Testis (tissue), 2 donors: Measurements from ENCODE around the gene GIMAP1.

Source experiments
- CTCF ChIP-seq, 3 experiments: fragments of 450-650 bp in 2 of 3; fragments of 200-600 bp in 1 of 3; sonication (generic) in 1 of 3; IDR thresholded peaks; one replicate each; pipeline ENCODE4 v1.5.1; 2016 to 2019; ENCODE audit warnings: antibody characterized with exemption in 3 of 3, mild to moderate bottlenecking in 2 of 3, moderate library complexity in 1 of 3
- POLR2A ChIP-seq: fragments of 450-650 bp; IDR thresholded peaks from one replicate; pipeline ENCODE4 v1.6.1; 2017; ENCODE audit warnings: antibody characterized with exemption, mild to moderate bottlenecking, moderate library complexity

GRCh38 chr7:150721970-150722373 lies 5.6 kb downstream of the GIMAP1 start:
- TF ChIP-seq CTCF (IDR thresholded peaks at IDR 0.05) (no peak), POLR2A (no peak)
